ENCODE results near the gene CNTN1. TPM values are rescaled to one million over a fixed set of nuclear protein-coding genes. Genes with fewer than 3 reads are reported as not detected.

CNTN1 gene
- total and polyA plus RNA-seq, 10 of the 15 experiments (the other 5 are each of a cell fraction or from before 2014, with no cell fraction given): 0.06 to 0.14 TPM; not detected in 8

- FAIRE-seq: no peak
- no peaks in the 10 kb centered on the region for H3K36me3 ChIP-seq (ENCODE audit: control insufficient read depth in 2 of 2, insufficient read depth in 2 of 2, low read length in 1 of 2)
- in situ Hi-C loops (cut with MboI): no loop called here
- no peaks in the 10 kb centered on the region for H3K27me3 ChIP-seq (replicated peaks in 1 of 2; ENCODE audit: control insufficient read depth in 2 of 2, insufficient read depth in 2 of 2, low read length in 1 of 2)
- no peak overlapping the region for H3K4me3 ChIP-seq
- no TSS peak for BruUV-seq (replicated peaks)
- H3K79me2 ChIP-seq (ENCODE audit: control insufficient read depth, insufficient read depth, low read length): no peaks in the 10 kb centered on the region
- WGBS (ENCODE audit: insufficient coverage, insufficient replicate concordance, low lambda C conversion rate, missing lambda C conversion rate): 0% methylated on average over 1 of the region's 1 CpG
- H3K9ac ChIP-seq (ENCODE audit: control insufficient read depth, insufficient read depth, low read length): no peak overlapping the region
- no peaks in the 10 kb centered on the region for H4K20me1 ChIP-seq (ENCODE audit: control insufficient read depth, insufficient read depth)
- no peaks in the 10 kb centered on the region for H3K4me1 ChIP-seq (ENCODE audit: control insufficient read depth, insufficient read depth, low read length)
- no peak for DNase-seq (ENCODE audit: low read depth, low spot score)
- H3K27ac ChIP-seq (ENCODE audit: control insufficient read depth, insufficient read depth): no peak overlapping the region
- H3K9me3 ChIP-seq (replicated peaks; ENCODE audit: control insufficient read depth, insufficient read depth, low read length): no peaks in the 10 kb centered on the region
- H3K4me2 ChIP-seq (ENCODE audit: control insufficient read depth, insufficient read depth): no peak overlapping the region
- CTCF ChIA-PET: interaction anchor here (0.9 kb wide), 1 partner anchor 11 kb away, joined by 3 read pairs; no protein-coding TSS in a partner anchor
- no peak for TF ChIP-seq NFIC (IDR thresholded peaks at IDR 0.05; ENCODE audit: low read depth, low read length)
- TF ChIP-seq, protein P1, sequence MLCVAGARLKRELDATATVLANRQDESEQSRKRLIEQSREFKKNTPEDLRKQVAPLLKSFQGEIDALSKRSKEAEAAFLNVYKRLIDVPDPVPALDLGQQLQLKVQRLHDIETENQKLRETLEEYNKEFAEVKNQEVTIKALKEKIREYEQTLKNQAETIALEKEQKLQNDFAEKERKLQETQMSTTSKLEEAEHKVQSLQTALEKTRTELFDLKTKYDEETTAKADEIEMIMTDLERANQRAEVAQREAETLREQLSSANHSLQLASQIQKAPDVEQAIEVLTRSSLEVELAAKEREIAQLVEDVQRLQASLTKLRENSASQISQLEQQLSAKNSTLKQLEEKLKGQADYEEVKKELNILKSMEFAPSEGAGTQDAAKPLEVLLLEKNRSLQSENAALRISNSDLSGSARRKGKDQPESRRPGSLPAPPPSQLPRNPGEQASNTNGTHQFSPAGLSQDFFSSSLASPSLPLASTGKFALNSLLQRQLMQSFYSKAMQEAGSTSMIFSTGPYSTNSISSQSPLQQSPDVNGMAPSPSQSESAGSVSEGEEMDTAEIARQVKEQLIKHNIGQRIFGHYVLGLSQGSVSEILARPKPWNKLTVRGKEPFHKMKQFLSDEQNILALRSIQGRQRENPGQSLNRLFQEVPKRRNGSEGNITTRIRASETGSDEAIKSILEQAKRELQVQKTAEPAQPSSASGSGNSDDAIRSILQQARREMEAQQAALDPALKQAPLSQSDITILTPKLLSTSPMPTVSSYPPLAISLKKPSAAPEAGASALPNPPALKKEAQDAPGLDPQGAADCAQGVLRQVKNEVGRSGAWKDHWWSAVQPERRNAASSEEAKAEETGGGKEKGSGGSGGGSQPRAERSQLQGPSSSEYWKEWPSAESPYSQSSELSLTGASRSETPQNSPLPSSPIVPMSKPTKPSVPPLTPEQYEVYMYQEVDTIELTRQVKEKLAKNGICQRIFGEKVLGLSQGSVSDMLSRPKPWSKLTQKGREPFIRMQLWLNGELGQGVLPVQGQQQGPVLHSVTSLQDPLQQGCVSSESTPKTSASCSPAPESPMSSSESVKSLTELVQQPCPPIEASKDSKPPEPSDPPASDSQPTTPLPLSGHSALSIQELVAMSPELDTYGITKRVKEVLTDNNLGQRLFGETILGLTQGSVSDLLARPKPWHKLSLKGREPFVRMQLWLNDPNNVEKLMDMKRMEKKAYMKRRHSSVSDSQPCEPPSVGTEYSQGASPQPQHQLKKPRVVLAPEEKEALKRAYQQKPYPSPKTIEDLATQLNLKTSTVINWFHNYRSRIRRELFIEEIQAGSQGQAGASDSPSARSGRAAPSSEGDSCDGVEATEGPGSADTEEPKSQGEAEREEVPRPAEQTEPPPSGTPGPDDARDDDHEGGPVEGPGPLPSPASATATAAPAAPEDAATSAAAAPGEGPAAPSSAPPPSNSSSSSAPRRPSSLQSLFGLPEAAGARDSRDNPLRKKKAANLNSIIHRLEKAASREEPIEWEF (IDR thresholded peaks at IDR 0.05; ENCODE audit: insufficient replicate concordance, low read depth, low read length): no peak
- TF ChIP-seq ZNF384 (IDR thresholded peaks at IDR 0.05; ENCODE audit: borderline replicate concordance, low read depth, low read length): no peak
- no peak for TF ChIP-seq CHD1 (IDR thresholded peaks at IDR 0.05; ENCODE audit: low read depth, low read length)
- RAD21 ChIA-PET (ENCODE audit: unreplicated experiment): no interaction called here
- no peak overlapping the region for H2AFZ ChIP-seq (ENCODE audit: control insufficient read depth, low read depth, low read length)
- ATAC-seq: no peak
- intact Hi-C loops (cut with micrococcal nuclease; ENCODE audit: unreplicated experiment): no loop called here
- SMC1A ChIA-PET (ENCODE audit: uncharacterized antibody, unreplicated experiment): no interaction called here
- POLR2A ChIA-PET: no interaction called here
Observed at GRCh38 chr12:41092115-41092514, 399.9 kb downstream of the CNTN1 start.
